ENCODE measurements around the gene MAN1B1. TPM values are rescaled to one million over a fixed set of nuclear protein-coding genes. Genes with fewer than 3 reads are reported as not detected.

The MAN1B1 gene
- total RNA-seq, 1 experiment from 2014 or later, result 51.8 TPM

DNA sequence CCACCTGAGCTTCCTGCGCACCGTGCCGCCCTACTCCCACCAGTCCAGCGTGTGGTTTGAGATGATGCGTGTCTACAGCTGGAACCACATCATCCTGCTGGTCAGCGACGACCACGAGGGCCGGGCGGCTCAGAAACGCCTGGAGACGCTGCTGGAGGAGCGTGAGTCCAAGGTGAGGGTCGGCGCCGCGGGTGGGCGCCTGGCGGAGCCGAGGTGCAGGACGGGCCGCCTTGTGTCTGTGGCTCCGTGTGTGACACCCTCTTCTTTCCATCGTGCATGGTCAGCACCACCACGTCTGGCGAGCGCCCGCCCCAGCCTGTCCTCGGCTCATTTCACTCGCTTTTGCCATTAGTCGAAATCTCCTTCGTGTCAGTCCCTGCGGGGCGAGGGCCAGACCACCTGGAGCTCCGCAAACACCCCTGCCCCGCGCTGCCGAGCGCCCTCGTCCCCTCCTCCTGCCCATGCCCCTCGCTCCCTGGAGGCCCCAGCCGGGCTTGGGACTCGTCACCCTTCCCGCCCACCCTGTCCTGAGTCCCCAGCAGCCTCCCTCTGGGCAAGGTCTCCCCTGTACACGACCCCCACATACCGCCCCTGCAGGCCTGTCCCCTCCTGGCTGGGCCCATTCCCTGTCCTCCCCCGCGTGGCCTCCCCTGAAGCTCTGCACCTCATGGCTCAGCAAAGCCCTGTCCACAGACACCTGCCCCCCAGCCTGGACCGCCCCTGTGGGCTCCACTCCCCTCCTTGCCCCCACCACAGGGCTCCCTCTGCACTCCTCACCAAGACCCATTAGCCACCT lies 59.1 kb downstream of the MAN1B1 start:
- no peaks in the 10 kb centered on the region for H3K9me3 ChIP-seq (replicated peaks)
- no peak for DNase-seq (ENCODE audit: low read depth in 1 of 2, low spot score in 2 of 2)
- no peak overlapping the region for H3K27ac ChIP-seq
- no peaks in the 10 kb centered on the region for H3K4me1 ChIP-seq (replicated peaks)
- no peaks in the 10 kb centered on the region for H3K36me3 ChIP-seq
- H3K4me3 ChIP-seq, result no peak overlapping the region
- H3K27me3 ChIP-seq (replicated peaks), result peaks cover 21% of the 10 kb centered on the region

DNA sequence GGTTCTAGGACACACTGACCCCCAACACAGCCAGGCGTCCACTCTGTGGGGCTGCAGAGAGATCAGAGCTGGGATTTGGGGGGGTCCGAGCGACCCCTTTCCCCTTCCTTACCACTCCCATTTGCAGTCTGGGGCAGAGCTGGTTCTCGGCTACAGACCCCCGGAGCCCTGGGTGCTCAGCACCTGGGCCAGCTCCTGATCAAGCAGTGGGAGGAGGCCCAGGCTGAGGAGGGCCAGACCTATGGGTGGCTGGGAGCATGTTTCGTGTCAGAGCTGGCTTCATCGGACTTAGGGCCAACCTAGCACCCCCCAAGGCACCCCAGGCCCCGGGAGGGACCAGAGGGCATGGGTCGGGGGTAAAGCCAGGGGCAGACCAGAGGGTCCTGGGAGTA lies 59.7 kb downstream of the MAN1B1 start:
- H3K36me3 ChIP-seq, result no peaks in the 10 kb centered on the region
- DNase-seq (ENCODE audit: low read depth in 1 of 2, low spot score in 2 of 2), result no peak
- H3K4me3 ChIP-seq, result no peak overlapping the region
- peaks cover 17% of the 10 kb centered on the region for H3K27me3 ChIP-seq (replicated peaks)
- H3K9me3 ChIP-seq (replicated peaks), result no peaks in the 10 kb centered on the region
- no peak overlapping the region for H3K27ac ChIP-seq
- no peaks in the 10 kb centered on the region for H3K4me1 ChIP-seq (replicated peaks)

GRCh38 chr9:137147091-137147792 lies 60.5 kb downstream of the MAN1B1 start:
- H3K9me3 ChIP-seq (replicated peaks), result no peaks in the 10 kb centered on the region
- H3K4me1 ChIP-seq (replicated peaks), result no peaks in the 10 kb centered on the region
- no peak for DNase-seq (ENCODE audit: low read depth in 1 of 2, low spot score in 2 of 2)
- H3K36me3 ChIP-seq, result no peaks in the 10 kb centered on the region
- no peak overlapping the region for H3K4me3 ChIP-seq
- H3K27ac ChIP-seq, result no peak overlapping the region
- H3K27me3 ChIP-seq (replicated peaks), result peaks cover 17% of the 10 kb centered on the region

GRCh38 chr9:137147793-137148160 lies 61.0 kb downstream of the MAN1B1 start:
- no peak for DNase-seq (ENCODE audit: low read depth in 1 of 2, low spot score in 2 of 2)
- Histone ChIP-seq H3K9me3 (replicated peaks) (no peaks in the 10 kb centered on the region), H3K4me3 (no peak overlapping the region), H3K4me1 (replicated peaks) (no peaks in the 10 kb centered on the region), H3K27me3 (replicated peaks) (peaks cover 17% of the 10 kb centered on the region), H3K36me3 (no peaks in the 10 kb centered on the region), H3K27ac (no peak overlapping the region)

DNA sequence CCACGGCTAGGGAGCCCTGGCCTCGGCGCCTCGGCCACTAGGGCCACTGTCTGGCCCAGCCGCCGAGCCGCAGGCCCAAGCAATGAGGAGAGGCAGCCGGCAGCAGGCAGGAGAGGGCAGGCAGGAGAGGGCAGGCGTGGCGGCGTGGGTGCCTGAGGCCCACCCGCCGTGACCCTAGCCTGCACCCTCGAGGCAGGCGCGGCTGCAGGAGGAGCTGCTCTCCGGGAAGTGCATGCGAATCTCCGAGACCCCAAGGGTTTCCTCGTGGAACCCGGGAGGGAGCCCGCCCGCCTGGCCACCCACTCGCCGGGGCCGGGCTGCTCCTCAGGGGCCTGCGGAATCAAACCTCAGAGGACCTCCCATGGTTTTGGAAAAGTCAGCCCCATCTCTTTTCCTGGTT lies 61.5 kb downstream of the MAN1B1 start:
- no peaks in the 10 kb centered on the region for H3K9me3 ChIP-seq (replicated peaks)
- H3K27ac ChIP-seq, result no peak overlapping the region
- H3K4me3 ChIP-seq, result no peak overlapping the region
- H3K4me1 ChIP-seq (replicated peaks), result no peaks in the 10 kb centered on the region
- no peaks in the 10 kb centered on the region for H3K36me3 ChIP-seq
- H3K27me3 ChIP-seq (replicated peaks), result peaks cover 17% of the 10 kb centered on the region
- DNase-seq (ENCODE audit: low read depth in 1 of 2, low spot score in 2 of 2), result no peak

DNA sequence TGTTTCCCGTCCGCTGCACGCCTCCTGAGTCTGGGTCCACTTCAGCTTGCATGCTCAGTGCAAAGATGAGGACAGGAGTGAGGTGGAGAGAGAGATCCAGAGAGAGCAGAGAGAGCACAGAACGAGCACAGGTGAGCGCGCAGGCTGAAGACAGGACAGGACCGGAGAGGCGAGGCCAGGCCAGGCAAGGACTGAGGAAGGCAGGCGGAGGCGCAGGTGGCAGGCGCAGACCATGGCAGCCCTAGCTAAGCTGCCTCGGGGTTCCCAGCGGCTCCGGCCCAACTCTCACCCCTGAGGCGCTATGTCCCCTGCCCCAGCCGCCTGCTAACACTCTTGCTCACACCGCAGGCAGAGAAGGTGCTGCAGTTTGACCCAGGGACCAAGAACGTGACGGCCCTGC lies 61.9 kb downstream of the MAN1B1 start:
- Histone ChIP-seq H3K27me3 (replicated peaks) (peaks cover 17% of the 10 kb centered on the region), H3K27ac (no peak overlapping the region), H3K36me3 (no peaks in the 10 kb centered on the region), H3K9me3 (replicated peaks) (no peaks in the 10 kb centered on the region), H3K4me3 (no peak overlapping the region), H3K4me1 (replicated peaks) (no peaks in the 10 kb centered on the region)
- DNase-seq (ENCODE audit: low read depth in 1 of 2, low spot score in 2 of 2), result no peak

GRCh38 chr9:137149363-137149762 lies 62.6 kb downstream of the MAN1B1 start:
- DNase-seq (ENCODE audit: low read depth in 1 of 2, low spot score in 2 of 2), result no peak
- Histone ChIP-seq H3K27ac (no peak overlapping the region), H3K36me3 (no peaks in the 10 kb centered on the region), H3K27me3 (replicated peaks) (peaks cover 17% of the 10 kb centered on the region), H3K9me3 (replicated peaks) (no peaks in the 10 kb centered on the region), H3K4me3 (no peak overlapping the region), H3K4me1 (replicated peaks) (no peaks in the 10 kb centered on the region)

GRCh38 chr9:137149942-137150616 lies 63.3 kb downstream of the MAN1B1 start:
- H3K36me3 ChIP-seq, result no peaks in the 10 kb centered on the region
- peaks cover 17% of the 10 kb centered on the region for H3K27me3 ChIP-seq (replicated peaks)
- H3K9me3 ChIP-seq (replicated peaks), result no peaks in the 10 kb centered on the region
- peak in 1 of 2 experiments; percentile 70 for DNase-seq (ENCODE audit: low read depth in 1 of 2, low spot score in 2 of 2)
- H3K4me1 ChIP-seq (replicated peaks), result no peaks in the 10 kb centered on the region
- no peak overlapping the region for H3K4me3 ChIP-seq
- no peak overlapping the region for H3K27ac ChIP-seq

DNA sequence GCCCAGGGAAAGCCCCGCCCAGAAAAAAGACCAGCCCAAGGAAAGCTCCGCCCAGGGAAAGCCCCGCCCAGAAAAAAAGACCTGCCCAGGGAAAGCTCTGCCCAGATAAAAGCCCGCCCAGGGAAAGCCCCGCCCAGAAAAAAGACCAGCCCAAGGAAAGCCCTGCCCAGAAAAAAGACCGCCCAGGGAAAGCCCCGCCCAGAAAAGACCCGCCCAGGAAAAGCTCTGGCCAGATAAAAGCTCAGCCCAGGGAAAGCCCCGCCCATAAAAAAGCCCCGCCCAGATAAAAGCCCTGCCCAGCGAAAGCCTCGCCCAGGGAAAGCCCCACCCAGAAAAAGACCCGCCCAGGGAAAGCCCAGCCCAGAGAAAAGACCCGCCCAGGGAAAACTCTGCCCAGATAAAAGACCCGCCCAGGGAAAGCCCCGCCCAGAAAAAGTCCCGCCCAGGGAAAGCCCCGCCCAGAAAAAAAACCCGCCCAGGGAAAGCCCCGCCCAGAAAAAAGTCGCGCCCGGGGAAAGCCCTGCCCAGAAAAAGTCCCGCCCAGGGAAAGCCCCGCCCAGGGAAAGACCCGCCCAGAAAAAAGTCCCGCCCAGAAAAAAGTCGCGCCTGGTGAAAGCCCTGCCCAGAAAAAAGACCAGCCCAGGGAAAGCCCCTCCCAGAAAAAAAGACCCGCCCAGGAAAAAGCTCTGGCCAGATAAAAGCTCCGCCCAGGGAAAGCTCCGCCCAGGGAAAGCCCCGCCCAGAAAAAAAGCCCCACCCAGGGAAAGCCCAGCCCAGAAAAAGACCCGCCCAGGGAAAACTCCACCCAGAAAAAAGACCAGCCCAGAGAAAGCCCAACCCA lies 64.1 kb downstream of the MAN1B1 start:
- DNase-seq (ENCODE audit: low read depth in 1 of 2, low spot score in 2 of 2), result peak; percentile 60 to 76
- Histone ChIP-seq H3K4me1 (replicated peaks) (no peaks in the 10 kb centered on the region), H3K36me3 (no peaks in the 10 kb centered on the region), H3K27me3 (replicated peaks) (peaks cover 17% of the 10 kb centered on the region), H3K9me3 (replicated peaks) (no peaks in the 10 kb centered on the region), H3K4me3 (no peak overlapping the region), H3K27ac (no peak overlapping the region)

DNA sequence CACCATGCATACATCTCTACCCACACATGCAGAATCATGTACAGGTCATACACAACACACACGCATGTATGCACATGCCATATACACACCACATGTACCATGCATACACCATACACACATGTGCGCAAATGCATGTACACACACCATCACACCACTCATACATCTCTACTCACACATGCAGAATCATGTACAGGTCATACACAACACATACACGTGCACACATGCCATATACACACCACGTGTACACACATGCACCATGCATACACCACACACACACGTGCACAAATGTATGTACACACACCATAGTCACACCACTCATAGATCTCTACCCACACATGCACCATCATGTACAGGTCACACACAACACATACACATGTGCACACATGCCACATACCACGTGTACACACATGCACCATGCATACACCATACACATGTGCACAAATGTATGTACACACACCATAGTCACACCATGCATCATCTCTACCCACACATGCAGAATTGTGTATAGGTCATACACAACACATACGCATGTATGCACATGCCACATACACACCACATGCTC lies 66.1 kb downstream of the MAN1B1 start:
- H3K4me3 ChIP-seq, result no peak overlapping the region

GRCh38 chr9:137156567-137157375 lies 70.0 kb downstream of the MAN1B1 start:
- DNase-seq (ENCODE audit: low read depth in 1 of 2, low spot score in 2 of 2), result no peak
- Histone ChIP-seq H3K4me3 (no peak overlapping the region), H3K9me3 (replicated peaks) (no peaks in the 10 kb centered on the region), H3K4me1 (replicated peaks) (peaks cover 4% of the 10 kb centered on the region), H3K27me3 (replicated peaks) (peaks cover 42% of the 10 kb centered on the region), H3K36me3 (no peaks in the 10 kb centered on the region), H3K27ac (no peak overlapping the region)

More for the DNA sequence above, 66.1 kb downstream of the MAN1B1 start:
- no peaks in the 10 kb centered on the region for H3K9me3 ChIP-seq (replicated peaks)
- peaks cover 26% of the 10 kb centered on the region for H3K27me3 ChIP-seq (replicated peaks)
- H3K4me1 ChIP-seq (replicated peaks), result peaks cover 4% of the 10 kb centered on the region
- DNase-seq (ENCODE audit: low read depth in 1 of 2, low spot score in 2 of 2), result no peak
- no peak overlapping the region for H3K27ac ChIP-seq
- H3K36me3 ChIP-seq, result no peaks in the 10 kb centered on the region

GRCh38 chr9:137157618-137158415 lies 71.0 kb downstream of the MAN1B1 start:
- Histone ChIP-seq H3K4me1 (replicated peaks) (peaks cover 4% of the 10 kb centered on the region), H3K9me3 (replicated peaks) (no peaks in the 10 kb centered on the region), H3K27ac (no peak overlapping the region), H3K4me3 (no peak overlapping the region), H3K36me3 (no peaks in the 10 kb centered on the region), H3K27me3 (replicated peaks) (peaks cover 51% of the 10 kb centered on the region)
- no peak for DNase-seq (ENCODE audit: low read depth in 1 of 2, low spot score in 2 of 2)
